22Rv1 (cell line): ENCODE data around the gene NUDT9.

Experiments used
- ZFX ChIP-seq: fragments of 450-650 bp; IDR thresholded peaks from 2 replicates; pipeline ENCODE4 v1.6.1; 2017; ENCODE audit warnings: antibody characterized with exemption, borderline replicate concordance
- TF ChIP-seq, protein P1 (sequence below): fragments of 450-650 bp; IDR thresholded peaks from 2 replicates; pipeline ENCODE4 v1.5.1; 2017; ENCODE audit warnings: mild to moderate bottlenecking

DNA sequence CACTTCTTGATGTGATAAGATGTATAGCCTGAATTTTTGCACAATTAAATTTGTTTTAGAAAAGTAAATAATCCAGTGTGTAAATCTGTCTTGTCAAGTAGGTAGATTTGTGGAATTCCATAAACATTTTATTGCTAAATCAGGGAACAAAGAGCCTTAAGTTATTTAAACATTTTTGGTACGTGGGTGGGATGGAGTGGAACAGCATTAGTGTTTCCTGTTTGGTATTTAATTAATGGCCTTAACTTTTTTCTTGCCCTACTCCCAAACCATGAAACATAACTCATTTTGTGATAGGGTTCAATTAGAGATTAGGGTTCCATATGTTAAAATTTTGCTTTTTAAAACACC lies 5.1 kb downstream of the NUDT9 start:
- TF ChIP-seq, protein P1, sequence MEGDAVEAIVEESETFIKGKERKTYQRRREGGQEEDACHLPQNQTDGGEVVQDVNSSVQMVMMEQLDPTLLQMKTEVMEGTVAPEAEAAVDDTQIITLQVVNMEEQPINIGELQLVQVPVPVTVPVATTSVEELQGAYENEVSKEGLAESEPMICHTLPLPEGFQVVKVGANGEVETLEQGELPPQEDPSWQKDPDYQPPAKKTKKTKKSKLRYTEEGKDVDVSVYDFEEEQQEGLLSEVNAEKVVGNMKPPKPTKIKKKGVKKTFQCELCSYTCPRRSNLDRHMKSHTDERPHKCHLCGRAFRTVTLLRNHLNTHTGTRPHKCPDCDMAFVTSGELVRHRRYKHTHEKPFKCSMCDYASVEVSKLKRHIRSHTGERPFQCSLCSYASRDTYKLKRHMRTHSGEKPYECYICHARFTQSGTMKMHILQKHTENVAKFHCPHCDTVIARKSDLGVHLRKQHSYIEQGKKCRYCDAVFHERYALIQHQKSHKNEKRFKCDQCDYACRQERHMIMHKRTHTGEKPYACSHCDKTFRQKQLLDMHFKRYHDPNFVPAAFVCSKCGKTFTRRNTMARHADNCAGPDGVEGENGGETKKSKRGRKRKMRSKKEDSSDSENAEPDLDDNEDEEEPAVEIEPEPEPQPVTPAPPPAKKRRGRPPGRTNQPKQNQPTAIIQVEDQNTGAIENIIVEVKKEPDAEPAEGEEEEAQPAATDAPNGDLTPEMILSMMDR = no peak
- TF ChIP-seq ZFX = no peak
